ENCODE data around the gene EEF1G. TPM values are rescaled to one million over a fixed set of nuclear protein-coding genes. Genes with fewer than 3 reads are reported as not detected.

EEF1G gene
- total and polyA plus RNA-seq, 7 donors = 1,344 to 2,108 (median 1,779) TPM

GRCh38 chr11:62607714-62608113, 34.0 kb upstream of the EEF1G start:
- H3K4me1 ChIP-seq = peaks cover 0 to 29% (median 23%) of the 10 kb centered on the region in 4 donors
- no peak overlapping the region for H3K4me3 ChIP-seq
- DNase-seq = no peak
- no peak for TF ChIP-seq POLR2A (IDR thresholded peaks at IDR 0.05)
- TF ChIP-seq CTCF (IDR thresholded peaks at IDR 0.05) = no peak
- no peak for TF ChIP-seq EP300 (IDR thresholded peaks at IDR 0.05)
- TF ChIP-seq POLR2AphosphoS5 (IDR thresholded peaks at IDR 0.05) = no peak
- intact Hi-C loops (cut with DNase I) = no loop called here
- H3K9me3 ChIP-seq = no peaks in the 10 kb centered on the region
- no peaks in the 10 kb centered on the region for H3K27me3 ChIP-seq
- peaks cover 0 to 68% (median 5%) of the 10 kb centered on the region in 4 donors for H3K36me3 ChIP-seq
- no peak overlapping the region for H3K27ac ChIP-seq
- 82 to 84% methylated on average over 4 of the region's 4 CpGs for WGBS, 2 donors

GRCh38 chr11:62605902-62606301, 32.2 kb upstream of the EEF1G start:
- no peak for DNase-seq
- Histone ChIP-seq H3K4me3 (no peak overlapping the region), H3K36me3 (peaks cover 0 to 68% (median 5%) of the 10 kb centered on the region in 4 donors), H3K9me3 (no peaks in the 10 kb centered on the region), H3K27me3 (no peaks in the 10 kb centered on the region), H3K27ac (no peak overlapping the region), H3K4me1 (peaks cover 0 to 28% (median 18%) of the 10 kb centered on the region in 4 donors)
- 96% methylated on average over 15 of the region's 15 CpGs for WGBS, 2 donors
- intact Hi-C loops (cut with DNase I) = no loop called here
- TF ChIP-seq CTCF (IDR thresholded peaks at IDR 0.05) = no peak
- TF ChIP-seq EP300 (IDR thresholded peaks at IDR 0.05) = no peak
- no peak for TF ChIP-seq POLR2AphosphoS5 (IDR thresholded peaks at IDR 0.05)
- TF ChIP-seq POLR2A (IDR thresholded peaks at IDR 0.05) = no peak

GRCh38 chr11:62605467-62605866, 31.8 kb upstream of the EEF1G start:
- intact Hi-C loops (cut with DNase I) = no loop called here
- Histone ChIP-seq H3K27me3 (no peaks in the 10 kb centered on the region), H3K4me3 (no peak overlapping the region), H3K27ac (no peak overlapping the region), H3K4me1 (peaks cover 0 to 27% (median 19%) of the 10 kb centered on the region in 4 donors), H3K9me3 (no peaks in the 10 kb centered on the region), H3K36me3 (peaks cover 0 to 66% (median 5%) of the 10 kb centered on the region in 4 donors)
- no peak for TF ChIP-seq EP300 (IDR thresholded peaks at IDR 0.05)
- no peak for TF ChIP-seq CTCF (IDR thresholded peaks at IDR 0.05)
- TF ChIP-seq POLR2A (IDR thresholded peaks at IDR 0.05) = no peak
- TF ChIP-seq POLR2AphosphoS5 (IDR thresholded peaks at IDR 0.05) = no peak
- 84 to 90% methylated on average over 6 of the region's 6 CpGs for WGBS, 2 donors
- DNase-seq = no peak

- Histone ChIP-seq H3K27me3 (no peaks in the 10 kb centered on the region), H3K9me3 (no peaks in the 10 kb centered on the region), H3K36me3 (peaks cover 0 to 59% (median 5%) of the 10 kb centered on the region in 4 donors), H3K4me3 (no peak overlapping the region), H3K4me1 (peaks cover 0 to 29% (median 26%) of the 10 kb centered on the region in 4 donors), H3K27ac (no peak overlapping the region)
- intact Hi-C loops (cut with DNase I) = loop anchor here (5.0 kb wide), 1 partner anchor 52 kb away; no protein-coding TSS in a partner anchor
- TF ChIP-seq EP300 (IDR thresholded peaks at IDR 0.05) (no peak), POLR2A (IDR thresholded peaks at IDR 0.05) (no peak), POLR2AphosphoS5 (IDR thresholded peaks at IDR 0.05) (no peak), CTCF (IDR thresholded peaks at IDR 0.05) (no peak)
- no peak for DNase-seq
- 51 to 82% methylated on average over 13 of the region's 13 CpGs for WGBS, 2 donors
Observed at GRCh38 chr11:62604460-62605120, 30.9 kb upstream of the EEF1G start.

Data from sigmoid colon (tissue), 7 donors.